BLaER1 (cell line): ENCODE results near the gene PDE4A.
"Not testable (repeated sequence)": the region's sequence is repeated elsewhere in the genome, so short reads cannot be mapped to it uniquely, and the experiment has no call there.

Experiments used
- H3K27ac ChIP-seq: shearing (Covaris generic); formaldehyde crosslinking; 2 replicates; pipeline ENCODE4 v1.8.1; 2022
- H3K27me3 ChIP-seq: shearing (Covaris generic); formaldehyde crosslinking; 2 replicates; pipeline ENCODE4 v1.8.1; 2022
- H3K36me3 ChIP-seq: shearing (Covaris generic); formaldehyde crosslinking; 2 replicates; pipeline ENCODE4 v1.8.1; 2022
- H3K4me1 ChIP-seq: shearing (Covaris generic); formaldehyde crosslinking; 2 replicates; pipeline ENCODE4 v1.8.1; 2022
- H3K4me2 ChIP-seq: shearing (Covaris generic); formaldehyde crosslinking; 2 replicates; pipeline ENCODE4 v1.8.1; 2022
- H3K4me3 ChIP-seq: shearing (Covaris generic); formaldehyde crosslinking; 2 replicates; pipeline ENCODE4 v1.8.1; 2022
- H3K9ac ChIP-seq: shearing (Covaris generic); formaldehyde crosslinking; 2 replicates; pipeline ENCODE4 v1.8.1; 2022
- H3K9me3 ChIP-seq: shearing (Covaris generic); formaldehyde crosslinking; 2 replicates; pipeline ENCODE4 v1.8.1; 2022
- H4K20me1 ChIP-seq: shearing (Covaris generic); formaldehyde crosslinking; 2 replicates; pipeline ENCODE4 v1.8.1; 2022
- Cebpa-rat ChIP-seq: shearing (Covaris generic); IDR thresholded peaks from 2 replicates; pipeline ENCODE4 v1.8.1; 2022

The PDE4A gene

GRCh38 chr19:10402441-10403038, 17.8 kb upstream of the PDE4A start:
- no peaks in the 10 kb centered on the region for H3K27me3 ChIP-seq
- peak overlapping the region; percentile 84 for H3K27ac ChIP-seq
- TF ChIP-seq Cebpa-rat, result no peak
- H3K4me3 ChIP-seq, result peak overlapping the region; percentile 93
- H3K4me1 ChIP-seq, result peaks cover 70% of the 10 kb centered on the region
- no peaks in the 10 kb centered on the region for H3K9me3 ChIP-seq
- peaks cover 62% of the 10 kb centered on the region for H4K20me1 ChIP-seq
- peaks cover 38% of the 10 kb centered on the region for H3K36me3 ChIP-seq
- peak overlapping the region; percentile 94 for H3K9ac ChIP-seq
- peak overlapping the region; percentile 97 for H3K4me2 ChIP-seq

DNA sequence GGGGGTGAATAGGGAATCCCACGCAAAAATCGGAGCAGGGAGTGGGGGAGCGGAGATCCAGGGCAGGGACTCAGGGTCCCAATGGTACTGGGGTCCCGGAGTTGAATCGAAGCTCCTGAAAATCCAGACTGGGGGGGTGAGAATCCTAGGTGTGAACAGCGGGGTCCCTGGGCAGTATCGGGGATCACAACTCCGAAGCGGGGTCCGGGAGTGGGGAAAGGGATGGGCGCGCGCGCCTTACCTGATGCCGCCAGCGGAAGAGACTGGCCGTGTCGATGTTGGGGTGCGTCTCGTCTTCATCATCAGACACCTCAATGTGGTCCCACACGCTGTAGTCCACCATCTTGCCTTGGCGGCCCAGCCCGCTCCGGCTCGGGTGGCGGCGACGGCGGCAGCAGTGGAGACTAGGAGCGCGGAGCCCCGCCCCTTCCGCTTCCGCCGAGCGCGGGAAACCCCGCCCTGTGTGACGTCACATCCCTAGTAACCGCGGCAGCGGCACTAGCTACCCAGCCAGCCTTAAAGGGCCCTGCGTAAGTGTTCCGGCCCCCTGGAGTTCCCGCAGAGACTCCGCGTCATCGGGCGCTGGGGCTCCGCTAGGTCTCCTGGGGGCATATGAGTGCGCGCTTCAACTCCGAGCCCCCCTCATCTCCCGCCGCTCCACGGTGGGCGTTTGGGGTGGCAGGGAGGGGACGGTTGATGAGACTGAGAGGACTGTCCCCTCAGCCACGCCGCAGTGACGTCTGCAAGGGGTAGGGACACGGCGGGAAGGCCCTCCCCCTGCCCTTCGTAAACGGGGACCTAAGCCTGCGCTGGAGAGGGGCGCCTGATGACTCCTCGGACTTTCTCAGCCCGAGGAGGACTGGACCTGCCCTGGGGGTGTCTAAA, 17.0 kb upstream of the PDE4A start, which contains the start of gene CDC37:
Gene CDC37 (minus strand): TSS at position 406 of the 885 bp plus-strand sequence. CDS start 63 bp downstream, at position 343.
- Histone ChIP-seq H3K4me2 (peak within 1 kb of the TSS; percentile 97), H3K4me1 (peaks cover 78% of the 10 kb centered on the region), H3K4me3 (peak within 1 kb of the TSS; percentile 93), H3K27ac (peak within 1 kb of the TSS; percentile 84), H3K9me3 (no peaks in the 10 kb centered on the region), H3K9ac (peak within 1 kb of the TSS; percentile 94), H3K36me3 (peaks cover 29% of the 10 kb centered on the region), H3K27me3 (no peaks in the 10 kb centered on the region), H4K20me1 (peaks cover 54% of the 10 kb centered on the region)
- no peak for TF ChIP-seq Cebpa-rat

GRCh38 chr19:10404888-10405820, 15.2 kb upstream of the PDE4A start:
- H3K27me3 ChIP-seq, result no peaks in the 10 kb centered on the region
- peak overlapping the region; percentile 97 for H3K4me2 ChIP-seq
- H3K9me3 ChIP-seq, result no peaks in the 10 kb centered on the region
- TF ChIP-seq Cebpa-rat, result no peak
- peaks cover 78% of the 10 kb centered on the region for H3K4me1 ChIP-seq
- H3K36me3 ChIP-seq, result peaks cover 12% of the 10 kb centered on the region; the same call in 1 of the 2 replicates
- H4K20me1 ChIP-seq, result peaks cover 36% of the 10 kb centered on the region
- peak overlapping the region; percentile 93 for H3K4me3 ChIP-seq
- H3K27ac ChIP-seq, result peak overlapping the region; percentile 79
- peak overlapping the region; percentile 94 for H3K9ac ChIP-seq

DNA sequence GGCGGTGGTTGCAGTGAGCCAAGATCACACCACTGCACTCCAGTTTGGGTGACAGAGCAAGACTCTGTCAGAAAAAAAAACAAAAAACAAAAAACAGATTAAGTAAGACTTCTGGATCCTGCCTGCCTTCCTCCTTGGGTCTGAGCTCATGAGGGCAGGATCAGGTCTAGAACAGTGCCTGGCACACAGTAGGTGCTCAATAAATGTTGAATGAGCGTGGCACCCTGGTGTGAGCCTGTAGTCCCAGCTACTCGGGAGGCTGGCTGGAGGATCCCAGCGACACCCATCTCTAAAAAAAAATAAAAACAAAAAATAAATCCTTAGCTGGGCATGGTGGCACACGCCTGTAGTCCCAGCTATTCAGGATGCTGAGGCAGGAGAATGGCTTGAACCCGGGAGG, 14.1 kb upstream of the PDE4A start:
- peak overlapping the region; percentile 97 for H3K4me2 ChIP-seq
- no peaks in the 10 kb centered on the region for H3K9me3 ChIP-seq
- H3K27me3 ChIP-seq, result no peaks in the 10 kb centered on the region
- peak overlapping the region; percentile 6; the same call in 1 of the 2 replicates for H3K27ac ChIP-seq
- no peak overlapping the region; the same call in 1 of the 2 replicates for H3K9ac ChIP-seq
- H3K4me1 ChIP-seq, result peaks cover 78% of the 10 kb centered on the region
- H3K36me3 ChIP-seq, result 0 out of 2 replicates have a peak, but pooled peaks cover 3% of the 10 kb centered on the region
- peaks cover 25% of the 10 kb centered on the region for H4K20me1 ChIP-seq
- TF ChIP-seq Cebpa-rat, result no peak
- no peak overlapping the region for H3K4me3 ChIP-seq

DNA sequence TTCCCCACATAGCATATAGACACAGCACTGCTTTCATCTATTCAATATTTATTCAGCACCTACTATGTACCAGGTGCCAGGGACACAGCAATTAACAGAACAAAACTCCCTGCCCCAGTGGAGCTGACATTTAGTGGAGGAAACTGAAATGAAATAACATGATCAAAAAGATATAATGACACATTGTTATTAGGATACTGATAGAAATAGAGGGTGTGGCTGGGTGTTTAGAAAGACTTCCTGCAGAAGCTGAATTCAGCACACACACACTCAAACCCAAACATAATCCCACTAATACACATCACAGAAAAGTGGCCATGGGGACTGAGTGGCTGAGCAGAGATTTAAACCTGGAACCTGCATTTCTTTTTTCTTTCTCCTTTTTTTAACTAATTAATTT, 13.2 kb upstream of the PDE4A start:
- Histone ChIP-seq H3K27me3 (no peaks in the 10 kb centered on the region), H3K4me3 (no peak overlapping the region), H3K9ac (no peak overlapping the region), H3K27ac (no peak overlapping the region), H3K9me3 (no peaks in the 10 kb centered on the region), H3K36me3 (no peaks in the 10 kb centered on the region), H3K4me2 (peak overlapping the region; percentile 97), H4K20me1 (peaks cover 16% of the 10 kb centered on the region), H3K4me1 (peaks cover 78% of the 10 kb centered on the region)
- no peak for TF ChIP-seq Cebpa-rat

DNA sequence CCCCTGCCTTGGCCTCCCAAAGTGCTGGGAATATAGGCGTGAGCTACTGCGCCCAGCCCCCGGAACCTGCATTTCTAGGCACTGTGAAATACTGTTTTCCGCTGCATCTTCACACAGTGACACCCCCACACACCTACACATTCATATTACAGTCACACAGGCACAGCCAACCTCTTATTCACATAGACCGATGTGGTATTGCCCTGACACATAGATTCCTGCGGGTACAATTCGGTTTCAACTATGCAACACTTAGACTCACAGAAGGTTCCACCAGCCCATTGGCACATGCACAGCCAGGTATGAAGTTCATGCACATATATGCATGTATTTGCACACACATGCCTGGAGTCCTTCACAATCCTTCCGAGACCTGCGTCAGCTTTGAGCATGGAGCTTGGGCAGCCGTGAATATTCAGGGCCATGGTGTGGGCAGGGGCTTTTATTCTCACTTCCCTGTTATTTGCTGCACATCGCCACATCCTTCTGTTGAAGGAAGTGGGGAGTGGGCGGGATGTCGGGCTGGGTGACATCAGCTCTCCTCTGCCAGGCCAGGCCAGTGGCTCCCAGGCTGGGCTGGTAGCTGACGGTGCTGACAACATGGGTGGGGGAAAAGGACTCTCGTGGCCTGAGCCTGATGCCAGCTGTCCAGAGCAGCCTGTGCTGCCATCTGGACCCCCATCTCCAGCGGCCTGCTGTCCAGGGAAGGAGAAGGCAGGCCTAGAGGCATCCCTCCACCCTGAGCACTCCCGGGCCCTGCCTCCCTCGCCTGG, 11.6 kb upstream of the PDE4A start:
- Histone ChIP-seq H3K27me3 (no peaks in the 10 kb centered on the region), H3K4me2 (peak overlapping the region; percentile 97), H3K9ac (peak overlapping the region; percentile 77), H3K4me1 (peaks cover 88% of the 10 kb centered on the region), H3K27ac (peak overlapping the region; percentile 95), H3K36me3 (no peaks in the 10 kb centered on the region), H3K4me3 (peak overlapping the region; percentile 61), H3K9me3 (no peaks in the 10 kb centered on the region), H4K20me1 (peaks cover 4% of the 10 kb centered on the region; the same call in 1 of the 2 replicates)
- no peak for TF ChIP-seq Cebpa-rat

GRCh38 chr19:10411224-10411623, 9.1 kb upstream of the PDE4A start:
- H3K27ac ChIP-seq, result peak overlapping the region; percentile 95
- H3K27me3 ChIP-seq, H3K9me3 ChIP-seq, H3K36me3 ChIP-seq, H4K20me1 ChIP-seq: not testable (repeated sequence)
- H3K4me2 ChIP-seq, result peak overlapping the region; percentile 97
- H3K4me1 ChIP-seq, result peaks cover 100% of the 10 kb centered on the region
- H3K4me3 ChIP-seq, result peak overlapping the region; percentile 52
- peak overlapping the region; percentile 80 for H3K9ac ChIP-seq

DNA sequence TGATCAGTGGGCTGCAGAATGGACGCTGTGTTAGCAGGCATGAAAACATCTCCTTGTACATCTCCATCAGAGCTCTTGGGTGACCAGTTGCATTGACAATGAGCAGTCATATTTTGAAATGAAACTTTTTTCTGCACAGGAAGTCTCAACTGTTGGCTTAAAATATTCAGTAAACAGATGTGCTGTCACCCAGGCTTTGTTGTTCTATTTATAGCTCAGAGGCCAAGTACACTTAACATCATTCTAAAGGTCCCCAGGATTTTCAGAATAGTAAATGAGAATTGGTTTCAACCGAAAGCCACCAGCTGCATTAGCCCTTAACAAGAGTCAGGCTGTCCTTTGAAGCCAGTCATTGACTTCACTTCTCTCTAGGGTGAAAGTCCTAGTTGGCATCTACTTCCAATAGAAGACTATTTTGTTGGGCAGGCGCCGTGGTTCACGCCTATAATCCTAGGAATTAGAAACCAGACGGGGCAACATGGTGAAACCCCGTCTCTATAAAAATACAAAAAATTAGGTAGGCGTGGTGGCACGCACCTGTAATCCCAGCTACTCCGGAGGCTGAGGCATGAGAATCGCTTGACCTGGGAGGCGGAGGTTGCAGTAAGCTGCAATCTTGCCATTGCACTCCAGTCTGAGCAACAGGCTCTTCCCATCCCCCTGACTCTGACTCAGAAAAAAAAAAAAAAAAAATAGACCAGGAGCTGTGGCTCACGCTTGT, 7.9 kb upstream of the PDE4A start:
- H3K27ac ChIP-seq, result peak overlapping the region; percentile 95
- peak overlapping the region; percentile 80 for H3K9ac ChIP-seq
- no peaks in the 10 kb centered on the region for H3K27me3 ChIP-seq
- peak overlapping the region; percentile 97 for H3K4me2 ChIP-seq
- H3K9me3 ChIP-seq, result peaks cover 5% of the 10 kb centered on the region; the same call in 1 of the 2 replicates
- H4K20me1 ChIP-seq, result peaks cover 2% of the 10 kb centered on the region; the same call in 1 of the 2 replicates
- H3K4me1 ChIP-seq, result peaks cover 94% of the 10 kb centered on the region
- no peak for TF ChIP-seq Cebpa-rat
- H3K36me3 ChIP-seq, result no peaks in the 10 kb centered on the region
- peak overlapping the region; percentile 52 for H3K4me3 ChIP-seq
